ENCODE measurements around the gene ITPKB. TPM values are rescaled to one million over a fixed set of nuclear protein-coding genes. Genes with fewer than 3 reads are reported as not detected.

Gene ITPKB
- total RNA-seq, 6 experiments from 2014 or later, result 1.7 to 3.0 (median 2.2) TPM

GRCh38 chr1:226589008-226589733 is 149.9 kb downstream of the ITPKB start:
- H3K4me3 Mint-ChIP-seq, result no peak overlapping the region
- TF ChIP-seq, protein P1, sequence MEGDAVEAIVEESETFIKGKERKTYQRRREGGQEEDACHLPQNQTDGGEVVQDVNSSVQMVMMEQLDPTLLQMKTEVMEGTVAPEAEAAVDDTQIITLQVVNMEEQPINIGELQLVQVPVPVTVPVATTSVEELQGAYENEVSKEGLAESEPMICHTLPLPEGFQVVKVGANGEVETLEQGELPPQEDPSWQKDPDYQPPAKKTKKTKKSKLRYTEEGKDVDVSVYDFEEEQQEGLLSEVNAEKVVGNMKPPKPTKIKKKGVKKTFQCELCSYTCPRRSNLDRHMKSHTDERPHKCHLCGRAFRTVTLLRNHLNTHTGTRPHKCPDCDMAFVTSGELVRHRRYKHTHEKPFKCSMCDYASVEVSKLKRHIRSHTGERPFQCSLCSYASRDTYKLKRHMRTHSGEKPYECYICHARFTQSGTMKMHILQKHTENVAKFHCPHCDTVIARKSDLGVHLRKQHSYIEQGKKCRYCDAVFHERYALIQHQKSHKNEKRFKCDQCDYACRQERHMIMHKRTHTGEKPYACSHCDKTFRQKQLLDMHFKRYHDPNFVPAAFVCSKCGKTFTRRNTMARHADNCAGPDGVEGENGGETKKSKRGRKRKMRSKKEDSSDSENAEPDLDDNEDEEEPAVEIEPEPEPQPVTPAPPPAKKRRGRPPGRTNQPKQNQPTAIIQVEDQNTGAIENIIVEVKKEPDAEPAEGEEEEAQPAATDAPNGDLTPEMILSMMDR (IDR thresholded peaks at IDR 0.05), result no peak
- H3K27me3 Mint-ChIP-seq (ENCODE audit: insufficient read depth), result peaks cover 31% of the 10 kb centered on the region
- H3K27ac Mint-ChIP-seq, result no peak overlapping the region
- DNase-seq, result no peak
- H3K4me1 Mint-ChIP-seq (ENCODE audit: low read depth), result no peaks in the 10 kb centered on the region
- H3K36me3 Mint-ChIP-seq (ENCODE audit: low read depth), result no peaks in the 10 kb centered on the region
- H3K9me3 Mint-ChIP-seq, result no peaks in the 10 kb centered on the region

DNA sequence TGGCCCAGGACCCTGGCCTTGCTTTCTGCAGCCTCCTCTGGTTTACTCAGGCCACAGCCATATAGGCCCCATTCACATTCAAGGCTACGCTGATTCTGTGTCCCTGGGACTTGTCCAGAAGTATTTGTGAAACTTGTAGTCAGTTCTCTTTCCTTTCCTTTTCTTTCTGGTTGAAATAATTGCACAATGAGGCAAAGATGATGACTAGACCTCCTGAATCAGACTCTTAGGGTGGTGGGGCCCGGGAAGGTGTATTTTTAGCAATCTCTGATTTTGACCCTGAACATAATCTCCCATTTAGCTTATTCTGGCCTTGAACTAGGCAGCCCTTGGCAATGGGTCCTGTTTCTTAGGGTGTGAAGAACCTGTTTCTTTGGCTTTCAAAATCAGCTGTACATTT is 150.6 kb downstream of the ITPKB start:
- no peaks in the 10 kb centered on the region for H3K4me1 Mint-ChIP-seq (ENCODE audit: low read depth)
- no peak overlapping the region for H3K27ac Mint-ChIP-seq
- no peak overlapping the region for H3K4me3 Mint-ChIP-seq
- no peak for DNase-seq
- H3K27me3 Mint-ChIP-seq (ENCODE audit: insufficient read depth), result peaks cover 27% of the 10 kb centered on the region
- H3K9me3 Mint-ChIP-seq, result no peaks in the 10 kb centered on the region
- no peaks in the 10 kb centered on the region for H3K36me3 Mint-ChIP-seq (ENCODE audit: low read depth)
- TF ChIP-seq, protein P1 (IDR thresholded peaks at IDR 0.05), result no peak

- no peak for DNase-seq
- no peaks in the 10 kb centered on the region for H3K36me3 Mint-ChIP-seq (ENCODE audit: low read depth)
- H3K4me1 Mint-ChIP-seq (ENCODE audit: low read depth), result no peaks in the 10 kb centered on the region
- H3K27me3 Mint-ChIP-seq (ENCODE audit: insufficient read depth), result peaks cover 31% of the 10 kb centered on the region
- H3K4me3 Mint-ChIP-seq, result no peak overlapping the region
- TF ChIP-seq, protein P1 (IDR thresholded peaks at IDR 0.05), result no peak
- no peaks in the 10 kb centered on the region; the same call in 1 of the 2 replicates for H3K9me3 Mint-ChIP-seq
- H3K27ac Mint-ChIP-seq, result no peak overlapping the region
Observed at GRCh38 chr1:226586650-226587422, 152.2 kb downstream of the ITPKB start.

GRCh38 chr1:226586116-226586515 is 153.0 kb downstream of the ITPKB start:
- H3K27ac Mint-ChIP-seq, result no peak overlapping the region
- H3K9me3 Mint-ChIP-seq, result no peaks in the 10 kb centered on the region; the same call in 1 of the 2 replicates
- H3K36me3 Mint-ChIP-seq (ENCODE audit: low read depth), result no peaks in the 10 kb centered on the region
- H3K4me3 Mint-ChIP-seq, result no peak overlapping the region
- peaks cover 30% of the 10 kb centered on the region for H3K27me3 Mint-ChIP-seq (ENCODE audit: insufficient read depth)
- H3K4me1 Mint-ChIP-seq (ENCODE audit: low read depth), result no peaks in the 10 kb centered on the region
- TF ChIP-seq, protein P1 (IDR thresholded peaks at IDR 0.05), result no peak
- DNase-seq, result no peak

GRCh38 chr1:226584164-226584563 is 154.9 kb downstream of the ITPKB start:
- no peaks in the 10 kb centered on the region for H3K4me1 Mint-ChIP-seq (ENCODE audit: low read depth)
- H3K27me3 Mint-ChIP-seq (ENCODE audit: insufficient read depth), result peaks cover 37% of the 10 kb centered on the region
- no peaks in the 10 kb centered on the region for H3K36me3 Mint-ChIP-seq (ENCODE audit: low read depth)
- no peak overlapping the region for H3K4me3 Mint-ChIP-seq
- TF ChIP-seq, protein P1 (IDR thresholded peaks at IDR 0.05), result no peak
- H3K9me3 Mint-ChIP-seq, result no peaks in the 10 kb centered on the region; the same call in 1 of the 2 replicates
- no peak for DNase-seq
- no peak overlapping the region for H3K27ac Mint-ChIP-seq
